T-cell (primary cell): Measurements from ENCODE around the gene RFC2. TPM values are rescaled to one million over a fixed set of nuclear protein-coding genes. Genes with fewer than 3 reads are reported as not detected.
"Not testable (repeated sequence)": the region's sequence is repeated elsewhere in the genome, so short reads cannot be mapped to it uniquely, and the experiment has no call there.

Experiments used
- ATAC-seq, 4 experiments: fragments of 200-7000 bp in 3 of 4; fragments of 150-1000 bp in 1 of 4; cut with Tn5 transposase; replicated peaks in 1 of 4; 1 replicate in 3 of 4; 2 replicates in 1 of 4; pipeline ENCODE4 v1.10.0; 2021; ENCODE audit warnings: moderate library complexity in 3 of 4, mild to moderate bottlenecking in 2 of 4, moderate number of reproducible peaks in 1 of 4
- CTCF ChIA-PET, 2 donors: fragments of 300-600 bp; sonication (Branson Sonifier 250); formaldehyde crosslinking; loops; one replicate each; lab custom pipeline; 2022; ENCODE audit warnings: antibody characterized with exemption in 2 of 2; lab: Charles Lee
- POLR2A ChIA-PET, 2 donors: fragments of 300-600 bp; sonication (Branson Sonifier 250); formaldehyde crosslinking; loops; one replicate each; lab custom pipeline; 2022; ENCODE audit warnings: antibody characterized with exemption in 2 of 2; lab: Charles Lee
- DNase-seq, 35 experiments: peaks; one replicate each; pipeline versions ENCODE4 v3.0.0 to v3.0.0-alpha.2; 2013 to 2023
- H3K27ac ChIP-seq: one replicate; pipeline ENCODE4 v1.5.1; 2013; ENCODE audit warnings: low read length
- H3K27me3 ChIP-seq, 2 experiments: replicated peaks in 1 of 2; 1 replicate in 1 of 2; 2 replicates in 1 of 2; pipeline versions ENCODE4 v1.6.1 to v1.7.0; 2013; ENCODE audit warnings: low read length in 1 of 2, mixed read lengths in 1 of 2; ENCODE audit not compliant: control insufficient read depth in 2 of 2, insufficient read depth in 2 of 2; ENCODE audit errors: extremely low read depth in 1 of 2
- H3K36me3 ChIP-seq, 2 donors: 1 replicate in 1 of 2; 2 replicates in 1 of 2; pipeline versions ENCODE4 v1.6.1 to v1.7.0; 2013; ENCODE audit warnings: low read length in 1 of 2; ENCODE audit not compliant: control insufficient read depth in 2 of 2, insufficient read depth in 1 of 2; ENCODE audit errors: extremely low read depth in 1 of 2
- H3K4me1 ChIP-seq, 2 experiments: 1 replicate in 1 of 2; 2 replicates in 1 of 2; pipeline versions ENCODE4 v1.6.1 to v1.7.0; 2013; ENCODE audit warnings: low read length in 2 of 2, mixed read lengths in 1 of 2; ENCODE audit not compliant: insufficient read depth in 2 of 2, control insufficient read depth in 1 of 2; ENCODE audit errors: extremely low read depth in 1 of 2
- H3K4me3 ChIP-seq, 2 donors: 1 replicate in 1 of 2; 2 replicates in 1 of 2; pipeline versions ENCODE4 v1.5.1 to v1.7.0; 2013; ENCODE audit warnings: mild to moderate bottlenecking in 2 of 2, low read length in 1 of 2, moderate library complexity in 1 of 2; ENCODE audit not compliant: control insufficient read depth in 1 of 2; ENCODE audit errors: extremely low read depth in 1 of 2
- H3K9me3 ChIP-seq: 2 replicates; pipeline ENCODE4 v1.7.0; 2013
- H3K27ac Mint-ChIP-seq, 2 donors: one replicate each; pipeline ENCODE4 v1.8.0; 2020 to 2021; ENCODE audit warnings: mild to moderate bottlenecking in 2 of 2, mixed read lengths in 2 of 2
- H3K27me3 Mint-ChIP-seq, 2 donors: one replicate each; pipeline ENCODE4 v1.8.0; 2021 to 2022; ENCODE audit warnings: mixed read lengths in 2 of 2
- H3K36me3 Mint-ChIP-seq: one replicate; pipeline ENCODE4 v1.8.0; 2021; ENCODE audit warnings: mixed read lengths
- H3K4me1 Mint-ChIP-seq, 3 donors: one replicate each; pipeline ENCODE4 v1.8.0; 2020 to 2022; ENCODE audit warnings: mixed read lengths in 3 of 3, mild to moderate bottlenecking in 1 of 3
- H3K4me3 Mint-ChIP-seq, 3 donors: one replicate each; pipeline ENCODE4 v1.8.0; 2020 to 2022; ENCODE audit warnings: mild to moderate bottlenecking in 3 of 3, mixed read lengths in 3 of 3, moderate library complexity in 3 of 3
- H3K9me3 Mint-ChIP-seq, 3 donors: one replicate each; pipeline ENCODE4 v1.8.0; 2020 to 2022; ENCODE audit warnings: mixed read lengths in 3 of 3
- WGBS: methylation state at CpG from one replicate; pipeline ENCODE4 v1.1.5; 2013; ENCODE audit warnings: missing lambda C conversion rate; ENCODE audit not compliant: insufficient coverage; 5-methylcytosine and 5-hydroxymethylcytosine counted together
- total RNA-seq, 35 experiments: library from RNA in 6 of 35; stranded (reverse) in 6 of 35; fragments of 120-200 nt in 1 of 35; gene quantifications; one replicate each; pipeline versions ENCODE4 v1.2.1 to v1.2.4 and lab custom pipeline; 2013 to 2026

Gene RFC2
- total RNA-seq, 5 donors from 2014 or later (not counting 1 experiment from before 2014, with no cell fraction given): 13.3 to 17.6 (median 14.8) TPM

DNA sequence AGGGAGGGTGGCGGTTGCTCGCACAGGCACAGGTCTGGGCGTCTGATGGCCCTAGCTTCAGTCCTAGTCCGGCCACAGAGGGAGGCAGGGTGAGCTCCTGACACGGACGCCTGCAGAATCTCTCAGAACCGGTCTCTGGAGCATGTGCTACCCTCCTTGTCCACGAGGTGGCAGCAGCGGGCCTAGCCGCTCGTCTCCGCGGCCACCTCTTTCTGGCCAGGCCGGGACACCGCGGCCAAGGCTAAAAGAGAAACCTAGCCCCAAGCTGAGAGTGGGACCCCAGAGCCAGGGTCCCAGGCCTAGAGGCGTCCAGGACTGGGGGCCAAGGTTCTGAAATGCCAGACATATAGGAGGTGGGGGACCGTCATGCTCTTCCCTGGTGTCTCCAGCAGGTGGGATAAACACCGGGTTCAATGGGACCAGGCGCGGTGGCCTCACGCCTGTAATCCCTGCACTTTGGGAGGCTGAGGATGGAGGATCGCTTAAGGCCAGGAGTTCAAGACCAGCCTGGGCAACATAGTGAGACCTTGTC, 47.5 kb downstream of the RFC2 start:
- Mint-ChIP-seq H3K4me3 (peak overlapping the region; percentile 21 to 56 (median 46)), H3K27me3 (peaks cover 3 to 11% of the 10 kb centered on the region in 2 donors), H3K36me3 (no peaks in the 10 kb centered on the region), H3K27ac (no peak overlapping the region), H3K4me1 (peaks cover 13 to 27% (median 27%) of the 10 kb centered on the region in 3 donors), H3K9me3 (no peaks in the 10 kb centered on the region)
- WGBS: 11% methylated on average over 21 of the region's 23 CpGs
- Histone ChIP-seq H3K36me3 (no peaks in the 10 kb centered on the region), H3K27me3 (peaks cover 0 to 31% of the 10 kb centered on the region in 2 experiments), H3K9me3 (no peaks in the 10 kb centered on the region), H3K27ac (no peak overlapping the region), H3K4me1 (peaks cover 0 to 34% of the 10 kb centered on the region in 2 experiments), H3K4me3 (peak overlapping the region in 1 of 2 donors; percentile 18)
- peak in 34 of 35 experiments; percentile 30 to 85 (median 68) for DNase-seq
- CTCF ChIA-PET: interaction anchor here (0.6 to 4.3 kb wide), 21 partner anchors 9 to 215 kb away, joined by 3 to 31 read pairs (median 4); no protein-coding TSS in a partner anchor
- ATAC-seq: peak; percentile 66 to 82 (median 72)
- POLR2A ChIA-PET: interaction anchor here in 1 of 2 donors (0.7 kb wide), 1 partner anchor 1744 kb away, joined by 6 read pairs; no protein-coding TSS in a partner anchor

DNA sequence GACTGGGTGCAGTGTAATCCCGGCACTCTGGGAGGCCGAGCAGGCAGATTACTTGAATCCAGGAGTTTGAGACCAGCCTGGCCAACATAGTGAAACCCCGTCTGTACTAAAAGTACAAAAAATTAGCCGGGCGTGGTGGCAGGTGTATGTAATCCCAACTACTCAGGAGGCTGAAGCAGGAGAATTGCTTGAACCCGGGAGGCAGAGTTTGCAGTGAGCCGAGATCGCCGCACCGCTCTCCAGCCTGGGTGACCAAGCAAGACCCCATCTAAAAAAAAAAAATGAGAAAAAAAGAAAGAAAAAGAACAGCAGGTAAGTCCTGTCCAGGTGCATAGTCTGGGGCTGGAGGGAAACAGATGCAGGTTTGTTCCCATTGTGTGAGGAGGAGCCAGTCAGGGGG, 48.1 kb downstream of the RFC2 start:
- H3K9me3 ChIP-seq, H3K36me3 Mint-ChIP-seq, H3K36me3 ChIP-seq, H3K27ac Mint-ChIP-seq, DNase-seq, H3K27ac ChIP-seq, ATAC-seq, H3K9me3 Mint-ChIP-seq, POLR2A ChIA-PET, H3K4me3 Mint-ChIP-seq, H3K4me3 ChIP-seq: not testable (repeated sequence)
- Histone ChIP-seq H3K27me3 (peaks cover 0 to 31% of the 10 kb centered on the region in 2 experiments), H3K4me1 (peaks cover 0 to 34% of the 10 kb centered on the region in 2 experiments)
- H3K4me1 Mint-ChIP-seq: peaks cover 13 to 27% (median 27%) of the 10 kb centered on the region in 3 donors
- peaks cover 3 to 11% of the 10 kb centered on the region in 2 donors for H3K27me3 Mint-ChIP-seq
- 81% methylated on average over 10 of the region's 10 CpGs for WGBS
- CTCF ChIA-PET: interaction anchor here (0.6 to 4.3 kb wide), 18 partner anchors 8 to 198 kb away, joined by 3 to 31 read pairs (median 4); no protein-coding TSS in a partner anchor

DNA sequence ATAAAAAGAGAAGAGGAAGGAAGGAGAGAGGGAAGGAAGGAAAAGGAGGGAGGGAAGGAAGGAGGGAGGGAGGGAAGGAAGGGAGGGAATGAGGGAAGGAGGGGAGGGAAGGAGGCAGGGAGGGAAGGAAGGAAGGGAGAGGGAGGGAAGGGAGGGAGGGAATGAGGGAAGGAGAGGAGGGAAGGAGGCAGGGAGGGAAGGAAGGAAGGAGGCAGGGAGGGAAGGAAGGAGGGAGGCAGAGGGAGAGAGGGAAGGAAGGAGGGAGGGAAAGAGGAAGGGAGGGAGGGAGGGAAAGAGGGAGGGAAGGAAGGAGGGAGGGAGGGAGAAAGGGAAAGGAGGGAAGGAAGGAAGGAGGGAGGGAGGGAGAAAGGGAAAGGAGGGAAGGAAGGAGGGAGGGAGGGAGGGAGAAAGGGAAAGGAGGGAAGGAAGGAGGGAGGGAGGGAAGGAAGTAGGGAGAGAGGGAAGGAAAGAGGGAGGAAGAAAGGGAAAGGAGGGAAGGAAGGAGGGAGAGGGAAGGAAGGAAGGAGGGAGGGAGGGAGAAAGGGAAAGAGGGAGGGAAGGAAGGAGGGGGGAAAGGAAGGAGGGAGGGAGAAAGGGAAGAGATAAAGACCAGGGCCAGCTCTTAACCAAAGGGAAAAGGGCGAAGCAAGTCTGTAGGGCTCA, 50.1 kb downstream of the RFC2 start:
- Mint-ChIP-seq H3K27me3 (peaks cover 3 to 7% of the 10 kb centered on the region in 2 donors), H3K4me1 (peaks cover 7 to 21% (median 18%) of the 10 kb centered on the region in 3 donors), H3K9me3 (no peaks in the 10 kb centered on the region), H3K4me3 (no peak overlapping the region), H3K27ac (no peak overlapping the region), H3K36me3 (no peaks in the 10 kb centered on the region)
- Histone ChIP-seq H3K9me3 (no peaks in the 10 kb centered on the region), H3K4me3 (no peak overlapping the region), H3K4me1 (peaks cover 0 to 20% of the 10 kb centered on the region in 2 experiments), H3K27me3 (peaks cover 0 to 26% of the 10 kb centered on the region in 2 experiments), H3K27ac (no peak overlapping the region), H3K36me3 (peaks cover 0 to 2% of the 10 kb centered on the region in 2 donors)
- CTCF ChIA-PET: interaction anchor here in 1 of 2 donors (0.5 kb wide), 1 partner anchor 137 kb away, joined by 11 read pairs; no protein-coding TSS in a partner anchor
- no CpG with 5 or more reads among the region's 1 CpG for WGBS
- POLR2A ChIA-PET: no interaction called here
- no peak for DNase-seq
- no peak for ATAC-seq

DNA sequence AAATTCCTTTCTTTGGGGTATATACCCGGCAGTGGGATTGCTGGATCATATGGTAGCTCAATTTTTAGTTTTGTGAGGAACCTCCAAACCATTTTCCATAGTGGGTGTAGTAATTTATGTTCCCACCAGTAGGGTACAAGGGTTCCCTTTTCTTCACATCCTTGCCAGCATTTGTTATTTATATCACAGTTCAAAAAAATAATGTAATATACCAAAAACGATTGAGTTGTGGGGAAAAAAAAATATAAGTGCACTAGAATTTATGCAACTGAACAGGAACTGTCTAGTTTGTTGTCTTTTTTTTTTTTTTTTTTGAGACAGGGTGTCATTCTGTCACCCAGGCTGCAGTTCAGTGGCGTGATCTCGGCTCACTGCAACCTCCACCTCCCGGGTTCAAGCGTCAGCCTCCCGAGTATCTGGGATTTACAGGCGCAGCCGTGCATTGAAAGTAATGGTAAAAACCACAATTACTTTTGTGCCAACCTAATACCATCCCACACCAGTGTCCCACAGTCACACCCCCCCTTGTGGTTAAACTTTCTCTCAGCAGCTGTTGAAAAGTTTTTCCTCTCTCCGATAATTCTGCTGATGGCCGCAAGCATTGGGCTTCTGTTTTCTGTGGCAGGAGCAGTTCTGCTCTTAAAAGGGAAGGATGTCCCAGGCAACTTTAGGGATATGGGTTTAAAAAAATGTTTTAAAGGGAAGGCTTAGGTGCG, 51.2 kb downstream of the RFC2 start:
- peaks cover 0 to 22% of the 10 kb centered on the region in 2 experiments for H3K27me3 ChIP-seq
- peak in 1 of 4 experiments; percentile 23 for ATAC-seq
- peaks cover 0 to 3% of the 10 kb centered on the region in 2 donors for H3K36me3 ChIP-seq
- H3K27ac Mint-ChIP-seq: no peak overlapping the region
- ChIA-PET CTCF (interaction anchor here in 1 of 2 donors (0.7 to 1.1 kb wide), 2 partner anchors 9 to 57 kb away, joined by 4 to 6 read pairs; no protein-coding TSS in a partner anchor), POLR2A (no interaction called here)
- H3K9me3 Mint-ChIP-seq: no peaks in the 10 kb centered on the region
- no peak overlapping the region for H3K4me3 ChIP-seq
- H3K27ac ChIP-seq: no peak overlapping the region
- no CpG with 5 or more reads among the region's 12 CpGs for WGBS
- no peak overlapping the region for H3K4me3 Mint-ChIP-seq
- peaks cover 0 to 20% of the 10 kb centered on the region in 2 experiments for H3K4me1 ChIP-seq
- H3K9me3 ChIP-seq: no peaks in the 10 kb centered on the region
- H3K4me1 Mint-ChIP-seq: peaks cover 7 to 20% (median 15%) of the 10 kb centered on the region in 3 donors
- H3K36me3 Mint-ChIP-seq: no peaks in the 10 kb centered on the region
- peaks cover 3% of the 10 kb centered on the region in 2 donors for H3K27me3 Mint-ChIP-seq
- DNase-seq: peak in 2 of 35 experiments; percentile 36 to 54

DNA sequence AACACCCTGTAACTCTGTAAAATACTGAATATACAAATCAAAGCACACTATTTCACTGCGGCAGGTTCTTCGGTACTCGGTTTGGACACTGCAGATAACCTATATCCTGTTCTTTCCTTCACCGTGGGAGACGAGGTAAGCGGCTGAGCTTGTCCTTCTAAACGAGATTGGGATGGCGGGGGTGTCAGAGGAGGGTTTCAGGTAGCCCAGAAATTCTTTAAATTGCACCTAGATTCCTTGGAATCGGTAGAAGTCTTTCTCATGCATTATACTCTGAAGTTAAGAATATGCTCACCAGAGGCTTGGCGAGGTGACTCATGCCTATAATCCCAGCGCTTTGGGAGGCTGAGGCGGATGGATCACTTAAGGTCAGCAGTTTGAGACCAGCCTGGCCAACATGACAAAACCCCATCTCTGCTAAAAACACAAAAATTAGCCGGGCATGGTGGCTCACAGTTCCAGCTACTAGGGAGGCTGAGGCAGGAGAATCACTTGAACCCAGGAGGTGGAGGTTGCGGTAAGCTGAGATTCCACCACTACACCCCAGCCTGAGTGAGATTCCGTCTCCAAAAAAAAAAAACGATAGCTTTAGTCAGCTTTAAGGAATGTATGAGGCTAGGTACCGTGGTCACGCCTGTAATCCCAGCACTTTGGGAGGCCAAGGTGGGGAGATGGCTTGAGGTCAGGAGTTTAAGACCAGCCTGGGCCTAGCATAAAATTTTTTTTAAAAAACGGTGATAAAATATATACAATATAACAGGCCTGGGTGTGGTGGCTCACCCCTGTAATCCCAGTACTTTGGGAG, 54.4 kb downstream of the RFC2 start:
- ATAC-seq: no peak
- Mint-ChIP-seq H3K36me3 (peaks cover 16% of the 10 kb centered on the region), H3K9me3 (no peaks in the 10 kb centered on the region), H3K27me3 (peaks cover 0 to 3% of the 10 kb centered on the region in 2 donors), H3K27ac (peak overlapping the region in 1 of 2 donors; percentile 46), H3K4me3 (no peak overlapping the region), H3K4me1 (peaks cover 6 to 16% (median 15%) of the 10 kb centered on the region in 3 donors)
- ChIA-PET POLR2A (interaction anchor here in 1 of 2 donors (0.6 kb wide), 1 partner anchor 14 kb away, joined by 5 read pairs; no protein-coding TSS in a partner anchor), CTCF (interaction anchor here in 1 of 2 donors (0.7 kb wide), 1 partner anchor 19 kb away, joined by 3 read pairs; no protein-coding TSS in a partner anchor)
- Histone ChIP-seq H3K27ac (no peak overlapping the region), H3K4me3 (no peak overlapping the region), H3K9me3 (no peaks in the 10 kb centered on the region), H3K4me1 (peaks cover 0 to 24% of the 10 kb centered on the region in 2 experiments), H3K36me3 (peaks cover 4 to 21% of the 10 kb centered on the region in 2 donors), H3K27me3 (peaks cover 0 to 5% of the 10 kb centered on the region in 2 experiments)
- DNase-seq: no peak
- 80% methylated on average over 1 of the region's 19 CpGs for WGBS
